Motor neuron (in vitro differentiated cells): Measurements from ENCODE around the gene JAK1. TPM values are rescaled to one million over a fixed set of nuclear protein-coding genes. Genes with fewer than 3 reads are reported as not detected.

Experiments
- ATAC-seq, 8 experiments: fragments of 200-7000 bp; cut with Tn5 transposase; replicated peaks in 6 of 8; 2 replicates each; pipeline ENCODE4 v1.8.0; 2021; ENCODE audit warnings: mild to moderate bottlenecking in 8 of 8, moderate library complexity in 8 of 8
- H3K27ac ChIP-seq, 2 donors: fragments of 250-450 bp; sonication (Bioruptor Pico); 2 replicates each; pipeline ENCODE4 v1.9.0; 2021; ENCODE audit warnings: antibody characterized with exemption in 2 of 2, mild to moderate bottlenecking in 2 of 2, moderate library complexity in 1 of 2
- H3K4me1 ChIP-seq, 2 donors: fragments of 250-450 bp; sonication (Bioruptor Pico); replicated peaks in 1 of 2; 2 replicates each; pipeline ENCODE4 v1.6.1; 2021; ENCODE audit warnings: antibody characterized with exemption in 2 of 2, mild to moderate bottlenecking in 2 of 2, moderate library complexity in 1 of 2
- H3K4me3 ChIP-seq, 5 donors: fragments of 250-450 bp; sonication (Bioruptor Pico); 2 replicates each; pipeline ENCODE4 v1.9.0; 2021; ENCODE audit warnings: antibody characterized with exemption in 5 of 5, mild to moderate bottlenecking in 5 of 5, moderate library complexity in 4 of 5
- WGBS, 10 experiments: fragments of 450-650 bp; shearing (Covaris generic); methylation state at CpG; one replicate each; pipeline ENCODE4 v1.0.0; 2022; 5-methylcytosine and 5-hydroxymethylcytosine counted together
- in situ Hi-C, 9 experiments: fragments of 400-800 bp; cut with MboI; loops; one replicate each; pipeline ENCODE4 v1.15.0; 2021; ENCODE audit warnings: low sequenced_read_pairs in 9 of 9, low pct_unique_long_range_greater_than_20kb in 2 of 9; ENCODE audit not compliant: unreplicated experiment in 9 of 9
- total RNA-seq, 8 experiments: library from RNA; unstranded; fragments of 300-600 nt; gene quantifications; 2 replicates each; pipeline versions ENCODE4 v1.2.3 to v1.2.4, GENCODE V29; 2022

The JAK1 gene
- total RNA-seq, 8 experiments from 2014 or later, result 44.8 to 149 (median 73.3) TPM

DNA sequence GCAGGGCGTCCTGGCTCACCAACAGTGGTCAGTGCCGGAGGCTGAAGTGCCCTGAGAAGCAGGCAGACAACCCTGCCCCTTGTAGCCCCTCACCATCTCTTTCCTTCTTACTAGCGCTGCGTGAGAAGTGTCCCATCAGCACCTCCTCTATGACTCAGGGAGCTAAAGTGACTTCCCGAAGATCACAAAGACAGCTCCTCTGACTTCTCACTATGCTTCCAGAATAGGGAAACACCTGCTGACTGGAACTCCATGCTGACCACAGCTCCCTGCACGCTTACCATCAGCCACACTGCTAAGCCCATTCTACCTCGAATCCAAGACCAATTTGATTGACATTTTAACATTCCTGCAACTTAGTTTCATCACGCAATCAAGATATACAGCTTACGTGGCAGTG, 92.8 kb downstream of the JAK1 start:
- in situ Hi-C loops, result no loop called here
- no peak for ATAC-seq
- Histone ChIP-seq H3K27ac (no peak overlapping the region), H3K4me1 (peaks cover 0 to 7% of the 10 kb centered on the region in 2 donors), H3K4me3 (no peak overlapping the region)
- 60 to 100% (median 93%) methylated on average over 1 to 9 of the region's 9 CpGs; no CpG with 5 or more reads in 3 of the 10 experiments for WGBS, 10 experiments

DNA sequence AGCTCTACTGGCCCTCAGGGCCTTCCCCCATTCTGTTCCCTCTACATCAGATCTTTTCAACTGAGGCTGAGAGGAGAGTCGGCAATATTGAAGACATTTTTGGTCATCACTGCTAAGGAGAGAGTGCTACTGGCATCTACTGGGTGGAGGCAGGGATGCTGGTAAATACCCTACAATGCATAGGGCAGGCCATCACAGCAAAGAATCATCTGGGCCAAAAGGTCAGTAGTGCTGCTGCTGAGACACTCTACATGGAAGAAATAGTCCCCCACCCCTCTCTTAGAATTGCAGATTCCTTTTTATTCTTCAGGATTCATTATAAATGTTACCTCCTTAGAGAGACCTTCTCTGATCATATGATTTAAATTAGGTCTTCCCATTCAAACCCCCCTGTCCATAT, 94.3 kb downstream of the JAK1 start:
- Histone ChIP-seq H3K27ac (no peak overlapping the region), H3K4me3 (no peak overlapping the region), H3K4me1 (peaks cover 0 to 7% of the 10 kb centered on the region in 2 donors)
- WGBS, 10 experiments, result 71 to 100% (median 100%) methylated on average over 1 of the region's 1 CpG; no CpG with 5 or more reads in 4 of the 10 experiments
- in situ Hi-C loops, result no loop called here
- ATAC-seq, result peak in 3 of 8 experiments; percentile 68 to 98 (median 84)

DNA sequence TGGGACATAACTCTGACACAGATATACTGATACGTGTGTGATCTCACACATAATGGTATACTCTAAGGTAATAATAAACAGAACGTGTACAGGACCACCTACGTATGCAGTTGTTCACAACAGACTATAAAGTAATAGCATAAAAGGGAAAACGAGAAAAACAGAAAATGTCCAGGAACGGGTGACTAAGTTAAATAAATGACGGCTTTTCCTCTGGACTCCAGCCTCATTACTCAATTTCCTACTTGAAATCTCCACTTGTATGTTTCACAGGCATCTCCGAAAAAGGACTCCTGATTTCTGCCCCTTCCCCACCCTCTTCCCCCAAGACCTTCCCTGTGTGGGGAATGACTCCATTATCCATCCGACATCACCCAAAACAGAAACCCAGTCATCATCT, 95.1 kb downstream of the JAK1 start:
- Histone ChIP-seq H3K4me3 (no peak overlapping the region), H3K4me1 (peaks cover 0 to 7% of the 10 kb centered on the region in 2 donors), H3K27ac (no peak overlapping the region)
- no peak for ATAC-seq
- WGBS, 10 experiments, result 67 to 100% (median 93%) methylated on average over 1 to 8 of the region's 8 CpGs
- in situ Hi-C loops, result no loop called here

DNA sequence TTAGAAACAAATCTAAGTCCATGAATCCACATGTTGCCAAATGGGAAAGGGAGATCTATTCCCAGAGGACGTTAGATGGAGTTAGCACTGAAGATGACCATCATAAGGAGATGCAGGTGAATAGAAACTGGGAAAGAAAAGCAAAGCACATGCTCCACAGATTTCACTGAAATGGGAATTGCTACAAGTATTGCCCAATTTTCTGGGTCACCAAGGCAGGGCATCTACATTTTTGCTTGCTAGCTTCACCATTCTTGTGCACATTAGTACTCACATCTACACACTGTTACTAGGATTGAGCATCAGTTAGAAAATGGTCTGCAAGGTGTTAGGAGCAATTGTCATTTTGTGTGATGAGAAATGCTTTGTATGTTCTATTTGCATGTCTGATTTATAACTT, 99.1 kb downstream of the JAK1 start:
- Histone ChIP-seq H3K4me3 (no peak overlapping the region), H3K4me1 (no peaks in the 10 kb centered on the region), H3K27ac (no peak overlapping the region)
- in situ Hi-C loops, result no loop called here
- WGBS, 10 experiments, result 71 to 100% (median 91%) methylated on average over 1 of the region's 1 CpG; no CpG with 5 or more reads in 3 of the 10 experiments
- ATAC-seq, result no peak

GRCh38 chr1:64866689-64867088, 99.7 kb downstream of the JAK1 start:
- no peaks in the 10 kb centered on the region for H3K4me1 ChIP-seq
- ATAC-seq, result no peak
- H3K4me3 ChIP-seq, result no peak overlapping the region
- H3K27ac ChIP-seq, result no peak overlapping the region
- in situ Hi-C loops, result no loop called here
- 75 to 98% (median 95%) methylated on average over 4 to 10 of the region's 10 CpGs for WGBS, 10 experiments

- WGBS, 10 experiments, result 80 to 100% (median 88%) methylated on average over 1 to 6 of the region's 6 CpGs; no CpG with 5 or more reads in 1 of the 10 experiments
- ATAC-seq, result no peak
- in situ Hi-C loops, result no loop called here
These were observed 101.1 kb downstream of the JAK1 start for GRCh38 chr1:64865105-64865757.

DNA sequence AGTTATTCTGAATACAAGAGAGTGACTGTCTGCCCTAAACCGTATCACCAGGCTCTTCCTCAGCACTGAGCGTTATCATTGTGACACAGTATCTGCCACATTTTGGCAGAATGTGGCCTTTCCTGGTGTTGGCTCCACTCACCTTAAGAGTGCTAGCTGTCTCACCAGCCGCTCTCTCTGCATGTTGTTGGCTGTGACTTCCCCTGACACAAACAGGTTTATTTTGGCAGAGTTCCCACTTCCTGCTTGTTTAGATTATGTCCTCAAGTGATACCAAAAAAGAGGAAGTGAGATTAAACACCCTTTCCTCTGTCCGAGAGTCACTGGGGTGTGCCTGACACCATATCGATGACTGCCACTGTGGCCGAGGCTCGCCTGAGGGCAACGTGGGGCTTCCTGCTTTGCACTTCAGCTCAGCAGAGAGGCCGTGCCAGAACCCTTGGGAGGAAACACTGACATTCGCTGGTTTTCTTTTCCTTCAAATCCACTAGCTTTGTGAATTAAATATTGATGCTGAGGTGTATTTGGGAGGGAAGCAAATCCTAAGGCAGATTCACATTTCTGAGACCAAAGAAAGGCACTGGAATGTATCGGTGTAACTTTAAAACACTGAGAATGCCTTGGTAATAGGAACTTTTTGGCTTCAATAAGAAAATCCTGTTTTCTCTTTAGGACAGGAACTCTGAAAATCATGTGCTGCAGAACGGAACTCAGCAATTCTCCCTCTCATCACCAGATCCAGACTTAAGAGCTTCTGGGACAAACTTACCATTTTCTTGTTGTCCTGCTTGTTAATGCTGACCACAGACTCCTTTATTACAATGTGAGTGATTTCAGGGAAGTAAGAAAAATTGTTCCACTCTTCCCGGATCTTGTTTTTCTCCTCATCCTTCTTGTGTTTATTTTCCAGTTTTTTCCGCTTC, 102.1 kb downstream of the JAK1 start:
- in situ Hi-C loops, result no loop called here
- no peak overlapping the region for H3K27ac ChIP-seq
- ATAC-seq, result no peak

More at GRCh38 chr1:64865105-64865757, 101.1 kb downstream of the JAK1 start:
- no peaks in the 10 kb centered on the region for H3K4me1 ChIP-seq
- H3K27ac ChIP-seq, result no peak overlapping the region
- H3K4me3 ChIP-seq, result no peak overlapping the region

DNA sequence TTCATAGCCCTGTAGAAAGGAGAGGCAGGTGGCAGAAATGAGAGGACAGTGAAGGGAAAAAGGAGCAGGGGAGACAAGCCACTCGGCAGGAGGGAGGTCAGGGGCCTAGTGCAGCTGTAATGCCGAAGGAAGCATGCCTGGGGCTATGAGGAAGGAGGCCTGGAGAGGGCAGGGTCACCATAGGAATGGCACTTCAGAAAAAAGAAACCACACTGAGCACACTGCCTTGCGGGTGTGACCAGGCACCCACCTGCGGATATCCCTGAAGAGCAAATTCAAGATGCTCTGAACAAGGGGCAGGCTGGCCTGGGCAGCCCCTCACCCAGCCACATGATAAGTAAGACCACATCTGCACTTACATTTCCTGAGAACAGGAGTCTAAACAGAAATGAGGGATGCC, 104.7 kb downstream of the JAK1 start:
- in situ Hi-C loops, result no loop called here
- WGBS, 10 experiments, result 17 to 100% (median 48%) methylated on average over 1 to 4 of the region's 4 CpGs; no CpG with 5 or more reads in 4 of the 10 experiments
- peak; percentile 45 to 95 (median 70) for ATAC-seq

More for the DNA sequence above, 102.1 kb downstream of the JAK1 start:
- WGBS, 10 experiments, result 80 to 95% (median 91%) methylated on average over 3 to 14 of the region's 14 CpGs
- no peak overlapping the region for H3K4me3 ChIP-seq
- H3K4me1 ChIP-seq, result no peaks in the 10 kb centered on the region

GRCh38 chr1:64857347-64857746, 109.0 kb downstream of the JAK1 start:
- no peak for ATAC-seq
- peaks cover 0 to 3% of the 10 kb centered on the region in 2 donors for H3K4me1 ChIP-seq
- no peak overlapping the region for H3K4me3 ChIP-seq
- H3K27ac ChIP-seq, result no peak overlapping the region
- 92 to 100% (median 95%) methylated on average over 2 to 4 of the region's 4 CpGs; no CpG with 5 or more reads in 6 of the 10 experiments for WGBS, 10 experiments
- in situ Hi-C loops, result no loop called here

More for the DNA sequence above, 104.7 kb downstream of the JAK1 start:
- no peak overlapping the region for H3K4me3 ChIP-seq
- peaks cover 0 to 2% of the 10 kb centered on the region in 2 donors for H3K4me1 ChIP-seq
- H3K27ac ChIP-seq, result no peak overlapping the region

DNA sequence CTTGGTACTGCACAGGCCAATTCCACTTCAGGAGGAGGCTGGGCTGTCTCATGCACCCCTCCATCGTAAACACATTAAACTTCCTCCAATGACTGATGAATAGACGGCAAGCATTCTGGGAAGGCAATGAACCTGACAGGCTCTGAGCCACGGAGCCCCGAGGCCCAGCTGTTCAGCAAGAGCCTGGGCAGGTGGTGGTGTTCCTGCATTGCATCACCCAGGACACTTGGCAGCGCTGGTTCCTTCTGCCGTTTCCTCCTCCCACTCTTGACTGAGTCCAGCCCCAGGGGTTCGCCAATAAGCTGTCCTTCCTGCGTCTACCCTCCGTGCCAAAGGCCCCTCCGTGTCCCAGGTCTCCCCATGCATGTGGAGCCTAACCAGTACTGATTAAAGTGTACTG, 109.8 kb downstream of the JAK1 start:
- Histone ChIP-seq H3K4me3 (no peak overlapping the region), H3K4me1 (peaks cover 0 to 3% of the 10 kb centered on the region in 2 donors), H3K27ac (no peak overlapping the region)
- WGBS, 10 experiments, result 55 to 100% (median 93%) methylated on average over 1 to 10 of the region's 10 CpGs; no CpG with 5 or more reads in 3 of the 10 experiments
- in situ Hi-C loops, result no loop called here
- peak in 5 of 8 experiments; percentile 59 to 87 (median 81) for ATAC-seq

DNA sequence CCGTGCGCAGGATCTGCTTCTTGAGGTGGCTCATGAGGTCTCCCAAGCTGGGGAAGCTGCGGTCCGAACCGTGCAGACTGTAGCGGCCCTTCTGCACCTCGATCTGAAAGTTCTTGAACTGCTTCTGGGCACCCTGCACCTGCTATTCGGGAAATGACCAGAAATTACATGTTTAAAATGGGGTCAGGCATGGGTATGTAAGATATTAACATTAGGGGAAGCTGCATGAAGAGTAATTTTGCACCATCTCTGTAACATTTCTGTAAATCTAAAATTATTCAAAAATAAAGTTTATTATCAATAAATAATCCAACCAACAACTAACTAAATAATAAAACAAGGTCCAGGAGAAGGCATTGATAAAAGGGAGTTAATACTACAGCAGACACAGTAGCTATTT, 110.8 kb downstream of the JAK1 start:
- Histone ChIP-seq H3K4me1 (peaks cover 0 to 3% of the 10 kb centered on the region in 2 donors), H3K4me3 (no peak overlapping the region), H3K27ac (no peak overlapping the region)
- in situ Hi-C loops, result no loop called here
- ATAC-seq, result no peak
- WGBS, 10 experiments, result 0 to 100% (median 88%) methylated on average over 1 to 8 of the region's 8 CpGs; no CpG with 5 or more reads in 2 of the 10 experiments

DNA sequence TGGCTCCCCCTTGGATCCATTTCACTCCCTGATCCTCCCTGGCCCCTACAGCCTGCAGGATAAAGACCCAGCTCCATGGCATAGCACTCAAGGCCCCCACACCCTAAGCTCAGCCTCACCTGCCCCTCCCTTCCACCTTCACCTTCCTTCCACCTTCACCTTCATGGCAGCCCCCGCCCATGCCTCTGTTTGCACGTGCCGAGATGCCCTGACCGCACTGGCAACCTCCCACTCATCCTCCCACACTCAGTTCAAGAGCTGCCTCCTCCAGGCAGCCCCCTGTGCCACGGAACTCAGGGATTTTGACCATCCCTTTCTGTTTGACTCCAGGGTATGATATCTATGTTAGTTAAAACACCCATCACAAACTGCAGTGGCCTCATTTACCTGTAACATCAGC, 111.7 kb downstream of the JAK1 start:
- no peak for ATAC-seq
- 80 to 100% (median 100%) methylated on average over 1 to 5 of the region's 5 CpGs; no CpG with 5 or more reads in 5 of the 10 experiments for WGBS, 10 experiments
- Histone ChIP-seq H3K4me3 (no peak overlapping the region), H3K4me1 (peaks cover 0 to 3% of the 10 kb centered on the region in 2 donors), H3K27ac (no peak overlapping the region)
- in situ Hi-C loops, result no loop called here

DNA sequence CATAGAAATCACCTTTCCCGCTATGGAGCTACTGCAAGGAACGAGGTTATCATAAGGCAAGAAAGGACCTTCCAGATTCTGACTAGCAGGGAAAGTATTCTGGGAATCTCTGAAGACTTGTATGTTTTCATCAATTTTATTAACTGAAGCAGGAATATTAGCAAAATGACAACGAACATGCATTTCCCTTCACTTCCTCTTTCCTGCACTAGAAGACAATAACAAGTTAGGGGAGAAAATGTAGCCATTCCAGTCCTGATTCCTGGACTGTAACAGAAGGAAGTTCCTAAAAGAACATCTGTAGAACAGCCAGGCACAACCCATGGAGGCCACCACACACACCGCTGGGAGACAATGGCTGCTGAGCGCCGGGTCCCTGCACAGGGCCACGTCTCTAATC, 114.7 kb downstream of the JAK1 start:
- Histone ChIP-seq H3K4me1 (peaks cover 9 to 12% of the 10 kb centered on the region in 2 donors), H3K27ac (no peak overlapping the region), H3K4me3 (no peak overlapping the region)
- 39 to 96% (median 88%) methylated on average over 1 to 7 of the region's 7 CpGs; no CpG with 5 or more reads in 3 of the 10 experiments for WGBS, 10 experiments
- no peak for ATAC-seq
- in situ Hi-C loops, result no loop called here
